ENCODE data around the gene SGSM2. TPM values are rescaled to one million over a fixed set of nuclear protein-coding genes. Genes with fewer than 3 reads are reported as not detected.
"Not testable (repeated sequence)": the region's sequence is repeated elsewhere in the genome, so short reads cannot be mapped to it uniquely, and the experiment has no call there.

Gene SGSM2
- total RNA-seq, 4 donors from 2014 or later = 42.6 to 97.1 (median 56.5) TPM

GRCh38 chr17:2312736-2313135 is 24.6 kb upstream of the SGSM2 start:
- no peak for TF ChIP-seq POLR2A (IDR thresholded peaks at IDR 0.05)
- TF ChIP-seq, protein P1, sequence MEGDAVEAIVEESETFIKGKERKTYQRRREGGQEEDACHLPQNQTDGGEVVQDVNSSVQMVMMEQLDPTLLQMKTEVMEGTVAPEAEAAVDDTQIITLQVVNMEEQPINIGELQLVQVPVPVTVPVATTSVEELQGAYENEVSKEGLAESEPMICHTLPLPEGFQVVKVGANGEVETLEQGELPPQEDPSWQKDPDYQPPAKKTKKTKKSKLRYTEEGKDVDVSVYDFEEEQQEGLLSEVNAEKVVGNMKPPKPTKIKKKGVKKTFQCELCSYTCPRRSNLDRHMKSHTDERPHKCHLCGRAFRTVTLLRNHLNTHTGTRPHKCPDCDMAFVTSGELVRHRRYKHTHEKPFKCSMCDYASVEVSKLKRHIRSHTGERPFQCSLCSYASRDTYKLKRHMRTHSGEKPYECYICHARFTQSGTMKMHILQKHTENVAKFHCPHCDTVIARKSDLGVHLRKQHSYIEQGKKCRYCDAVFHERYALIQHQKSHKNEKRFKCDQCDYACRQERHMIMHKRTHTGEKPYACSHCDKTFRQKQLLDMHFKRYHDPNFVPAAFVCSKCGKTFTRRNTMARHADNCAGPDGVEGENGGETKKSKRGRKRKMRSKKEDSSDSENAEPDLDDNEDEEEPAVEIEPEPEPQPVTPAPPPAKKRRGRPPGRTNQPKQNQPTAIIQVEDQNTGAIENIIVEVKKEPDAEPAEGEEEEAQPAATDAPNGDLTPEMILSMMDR (IDR thresholded peaks at IDR 0.05) = no peak
- no peak overlapping the region for H3K4me3 ChIP-seq (ENCODE audit: low read depth, poor library complexity, severe bottlenecking)
- intact Hi-C loops (cut with DNase I; ENCODE audit: low total_unique reads) = no loop called here
- 93 to 94% methylated on average over 5 of the region's 5 CpGs for WGBS, 2 donors
- DNase-seq (ENCODE audit: low spot score in 2 of 2) = no peak

DNA sequence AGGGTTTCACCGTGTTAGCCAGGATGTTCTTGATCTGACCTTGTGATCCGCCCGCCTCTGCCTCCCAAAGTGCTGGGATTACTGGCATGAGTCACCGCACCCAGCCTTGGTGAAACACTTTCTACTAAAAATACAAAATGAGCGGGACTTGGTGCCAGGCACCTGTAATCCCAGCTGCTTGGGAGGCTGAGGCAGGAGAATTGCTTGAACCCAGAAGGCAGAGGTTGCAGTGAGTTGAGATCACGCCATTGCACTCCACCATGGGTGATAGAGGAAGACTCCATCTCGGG is 20.4 kb upstream of the SGSM2 start:
- WGBS, 2 donors = 78 to 79% methylated on average over 7 of the region's 7 CpGs
- intact Hi-C loops (cut with DNase I; ENCODE audit: low total_unique reads); DNase-seq (ENCODE audit: low spot score in 2 of 2); H3K4me3 ChIP-seq (ENCODE audit: low read depth, poor library complexity, severe bottlenecking): not testable (repeated sequence)

DNA sequence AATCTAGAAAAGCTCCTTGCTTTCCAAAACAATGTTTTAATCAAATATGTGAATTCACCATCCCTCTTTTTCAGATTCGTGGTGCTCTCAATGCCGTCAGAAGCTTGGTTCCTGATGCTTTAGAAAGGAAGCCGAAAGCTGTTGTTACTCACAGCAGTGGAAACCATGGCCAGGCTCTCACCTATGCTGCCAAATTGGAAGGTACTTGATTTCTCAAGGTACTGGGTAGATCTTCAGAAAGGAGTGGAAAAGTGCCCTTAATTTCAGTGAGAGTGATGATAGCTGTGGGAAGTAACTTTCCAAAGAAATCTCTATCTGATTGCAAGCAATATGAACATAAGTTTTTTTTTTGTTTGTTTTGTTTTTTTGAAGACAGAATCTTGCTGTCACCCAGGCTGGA is 19.5 kb upstream of the SGSM2 start:
- WGBS, 2 donors = 90 to 94% methylated on average over 3 of the region's 3 CpGs
- intact Hi-C loops (cut with DNase I; ENCODE audit: low total_unique reads) = no loop called here
- no peak for TF ChIP-seq POLR2A (IDR thresholded peaks at IDR 0.05)
- TF ChIP-seq, protein P1 (IDR thresholded peaks at IDR 0.05) = no peak
- no peak overlapping the region for H3K4me3 ChIP-seq (ENCODE audit: low read depth, poor library complexity, severe bottlenecking)
- no peak for DNase-seq (ENCODE audit: low spot score in 2 of 2)

DNA sequence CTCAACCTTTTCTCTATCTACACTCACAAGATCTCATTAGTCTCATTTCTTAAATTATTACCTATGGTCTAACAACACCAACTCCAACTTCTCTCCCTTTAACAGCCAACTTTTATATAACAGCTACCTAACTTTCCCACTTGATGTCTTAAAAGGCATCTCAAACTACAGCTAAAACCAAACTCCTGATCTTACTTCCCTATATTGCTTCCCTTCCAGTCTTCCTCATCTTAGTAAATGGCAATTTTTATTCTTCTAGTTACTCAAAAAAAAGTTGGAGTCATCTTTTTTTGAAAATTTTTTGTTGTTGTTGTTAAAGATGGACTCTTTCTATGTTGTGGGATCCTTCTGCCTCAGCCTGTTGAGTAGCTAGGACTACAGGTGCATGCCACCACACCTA is 18.2 kb upstream of the SGSM2 start:
- intact Hi-C loops (cut with DNase I; ENCODE audit: low total_unique reads) = no loop called here
- H3K4me3 ChIP-seq (ENCODE audit: low read depth, poor library complexity, severe bottlenecking) = no peak overlapping the region
- no peak for DNase-seq (ENCODE audit: low spot score in 2 of 2)
- TF ChIP-seq, protein P1 (IDR thresholded peaks at IDR 0.05) = no peak
- no peak for TF ChIP-seq POLR2A (IDR thresholded peaks at IDR 0.05)

- intact Hi-C loops (cut with DNase I; ENCODE audit: low total_unique reads) = no loop called here
- no peak for TF ChIP-seq POLR2A (IDR thresholded peaks at IDR 0.05)
- TF ChIP-seq, protein P1 (IDR thresholded peaks at IDR 0.05) = no peak
- H3K4me3 ChIP-seq (ENCODE audit: low read depth, poor library complexity, severe bottlenecking) = no peak overlapping the region
- DNase-seq (ENCODE audit: low spot score in 2 of 2) = no peak
- WGBS, 2 donors = 57 to 71% methylated on average over 1 of the region's 1 CpG
Observed at GRCh38 chr17:2321399-2321798, 15.9 kb upstream of the SGSM2 start.

GRCh38 chr17:2323629-2324314 is 13.5 kb upstream of the SGSM2 start:
- no peak overlapping the region for H3K4me3 ChIP-seq (ENCODE audit: low read depth, poor library complexity, severe bottlenecking)
- intact Hi-C loops (cut with DNase I; ENCODE audit: low total_unique reads) = no loop called here
- TF ChIP-seq, protein P1 (IDR thresholded peaks at IDR 0.05) = no peak
- no peak for TF ChIP-seq POLR2A (IDR thresholded peaks at IDR 0.05)
- 80 to 82% methylated on average over 2 of the region's 2 CpGs for WGBS, 2 donors
- peak in 1 of 2 donors; percentile 9 for DNase-seq (ENCODE audit: low spot score in 2 of 2)

Measured in lower leg skin (tissue), 4 donors.